Psoas muscle (tissue), 8 donors: ENCODE measurements around the gene SCUBE1. TPM values are rescaled to one million over a fixed set of nuclear protein-coding genes. Genes with fewer than 3 reads are reported as not detected.
A peak's percentile ranks its signal among the peaks of the same experiment; 100 is the strongest.

Experiments
- ATAC-seq, 4 donors: fragments of 200-7000 bp; cut with Tn5 transposase; one replicate each; pipeline ENCODE4 v1.9.1; 2020; ENCODE audit warnings: moderate library complexity in 3 of 4, mild to moderate bottlenecking in 2 of 4
- DNase-seq, 2 donors: peaks; one replicate each; pipeline ENCODE4 v3.0.0-alpha.2; 2020
- H3K27ac ChIP-seq: fragments of 200-600 bp; one replicate; pipeline ENCODE4 v1.8.0; 2022
- H3K27me3 ChIP-seq, 3 donors: fragments of 200-600 bp in 1 of 3; one replicate each; pipeline versions ENCODE4 v1.6.1 to v1.8.0; 2013 to 2022; ENCODE audit warnings: low read length in 2 of 3, mild to moderate bottlenecking in 2 of 3, moderate library complexity in 1 of 3; ENCODE audit not compliant: insufficient read depth in 3 of 3
- H3K36me3 ChIP-seq, 2 donors: fragments of 200-600 bp in 1 of 2; one replicate each; pipeline versions ENCODE4 v1.6.1 to v1.8.0; 2013 to 2022; ENCODE audit warnings: low read depth in 1 of 2, mild to moderate bottlenecking in 1 of 2, moderate library complexity in 1 of 2; ENCODE audit not compliant: insufficient read depth in 1 of 2
- H3K4me1 ChIP-seq: fragments of 200-600 bp; one replicate; pipeline ENCODE4 v1.8.0; 2022
- H3K4me3 ChIP-seq: fragments of 200-600 bp; one replicate; pipeline ENCODE4 v1.8.0; 2022; ENCODE audit warnings: mild to moderate bottlenecking
- H3K9me3 ChIP-seq: fragments of 200-600 bp; one replicate; pipeline ENCODE4 v1.8.0; 2022
- CTCF ChIP-seq: fragments of 200-600 bp; IDR thresholded peaks from one replicate; pipeline ENCODE4 v1.8.0; 2022; ENCODE audit warnings: antibody characterized with exemption
- WGBS, 3 donors: extraction: QIAGEN DNeasy Blood & Tissue Kit; methylation state at CpG; one replicate each; pipeline versions ENCODE4 v1.1.6 to v1.1.7; 2013; 5-methylcytosine and 5-hydroxymethylcytosine counted together
- intact Hi-C, 2 donors: fragments of 100-400 bp; cut with DNase I; formaldehyde crosslinking; loops; one replicate each; pipeline versions ENCODE4 v1.11.0 to v1.14.2; 2022
- polyA plus RNA-seq, 3 donors: library from polyadenylated mRNA; stranded (reverse); fragments of 200-250 nt; gene quantifications; one replicate each; pipeline ENCODE4 v1.2.3, GENCODE V29; 2013
- total RNA-seq, 4 donors: library from RNA; stranded (reverse); fragmentation: NEBNext Ultra II Directional in 2 of 4; extraction: Animal tissue kit (Norgen Biotek cat#: 25700) in 2 of 4; gene quantifications; one replicate each; pipeline versions ENCODE4 v1.2.1 to v1.2.4, GENCODE V29; 2021 to 2023
- donor health status: healthy with polysubstance abuse.
- donor health status: DM: no; HTN: no; CAD: no; lungs with moderate emphysema.
- donor health status: Bipolar disorder and iron deficiency.
- donor health status: healthy.
- donor health status: DM: yes; HTN: yes; CAD: no.
- donor health status: DM: no; HTN: no; CAD: no.
- donor health status: DM: no; HTN: no; CAD: no.
- donor health status: DM: yes; HTN: yes; CAD: no.

SCUBE1 gene
- total and polyA plus RNA-seq, 7 donors, result 0.04 to 0.19 (median 0.08) TPM

GRCh38 chr22:43162412-43163150 lies 180.6 kb downstream of the SCUBE1 start:
- Histone ChIP-seq H3K9me3 (no peaks in the 10 kb centered on the region), H3K36me3 (peaks cover 0 to 24% of the 10 kb centered on the region in 2 donors), H3K4me3 (no peak overlapping the region), H3K27ac (no peak overlapping the region), H3K27me3 (no peaks in the 10 kb centered on the region), H3K4me1 (no peaks in the 10 kb centered on the region)
- intact Hi-C loops, result no loop called here
- ATAC-seq (no peak), DNase-seq (no peak)
- TF ChIP-seq CTCF, result no peak
- WGBS, 3 donors, result 93 to 95% (median 93%) methylated on average over 20 to 24 of the region's 24 CpGs

- Histone ChIP-seq H3K4me3 (no peak overlapping the region), H3K27ac (no peak overlapping the region), H3K27me3 (no peaks in the 10 kb centered on the region), H3K9me3 (no peaks in the 10 kb centered on the region), H3K36me3 (peaks cover 0 to 13% of the 10 kb centered on the region in 2 donors), H3K4me1 (peaks cover 5% of the 10 kb centered on the region)
- intact Hi-C loops, result no loop called here
- no peak for ATAC-seq
- no peak for TF ChIP-seq CTCF
- DNase-seq, result no peak
- WGBS, 3 donors, result 92 to 95% (median 92%) methylated on average over 8 of the region's 8 CpGs
Observed at GRCh38 chr22:43160497-43161126, 182.6 kb downstream of the SCUBE1 start.

- WGBS, 3 donors, result 62 to 72% (median 66%) methylated on average over 17 to 18 of the region's 18 CpGs
- Histone ChIP-seq H3K4me3 (no peak overlapping the region), H3K27me3 (no peaks in the 10 kb centered on the region), H3K27ac (no peak overlapping the region), H3K36me3 (peaks cover 0 to 13% of the 10 kb centered on the region in 2 donors), H3K9me3 (no peaks in the 10 kb centered on the region), H3K4me1 (peaks cover 9% of the 10 kb centered on the region)
- intact Hi-C loops, result no loop called here
- ATAC-seq (peak in 2 of 4 donors; percentile 20 to 26), DNase-seq (peak in 1 of 2 donors; percentile 62)
- TF ChIP-seq CTCF, result no peak
Observed at GRCh38 chr22:43159484-43160178, 183.5 kb downstream of the SCUBE1 start.

GRCh38 chr22:43158778-43159483 lies 184.2 kb downstream of the SCUBE1 start:
- Histone ChIP-seq H3K27ac (no peak overlapping the region), H3K36me3 (peaks cover 0 to 13% of the 10 kb centered on the region in 2 donors), H3K27me3 (no peaks in the 10 kb centered on the region), H3K9me3 (no peaks in the 10 kb centered on the region), H3K4me3 (no peak overlapping the region), H3K4me1 (peaks cover 9% of the 10 kb centered on the region)
- intact Hi-C loops, result no loop called here
- TF ChIP-seq CTCF, result no peak
- DNase-seq (peak in 1 of 2 donors; percentile 52), ATAC-seq (no peak)
- WGBS, 3 donors, result 86 to 91% (median 86%) methylated on average over 23 to 24 of the region's 24 CpGs
